HEK293 (cell line): ENCODE data around the gene ZSWIM3.

ENCODE experiments used
- CTCF ChIA-PET: fragments of 350-600 bp; formaldehyde crosslinking; extraction: SDS; loops from one replicate; lab custom pipeline; 2021; ENCODE audit warnings: antibody characterized with exemption; lab: Yijun Ruan, JAX
- POLR2A ChIA-PET: fragments of 300-600 bp; formaldehyde crosslinking; extraction: SDS; loops from one replicate; lab custom pipeline; 2020; ENCODE audit warnings: antibody characterized with exemption, inconsistent platforms; lab: Yijun Ruan, JAX
- H3K27ac ChIP-seq: fragments of 200-500 bp; sonication (Bioruptor generic); 2 replicates; pipeline ENCODE4 v1.5.1; 2014; ENCODE audit warnings: low read depth, low read length, control low read depth, inconsistent platforms; ENCODE audit errors: extremely low read depth
- H3K36me3 ChIP-seq, 2 experiments: fragments of 200-500 bp in 1 of 2; sonication (Bioruptor generic) in 1 of 2; 1 replicate in 1 of 2; 2 replicates in 1 of 2; pipeline ENCODE4 v1.5.1; 2014 to 2017; ENCODE audit warnings: inconsistent platforms in 2 of 2, low read length in 2 of 2; ENCODE audit not compliant: control insufficient read depth in 2 of 2, insufficient read depth in 1 of 2
- H3K4me1 ChIP-seq: fragments of 200-500 bp; sonication (Bioruptor generic); 2 replicates; pipeline ENCODE4 v1.5.1; 2014; ENCODE audit warnings: mild to moderate bottlenecking, low read length, inconsistent platforms; ENCODE audit not compliant: control insufficient read depth, insufficient read depth
- H3K4me3 ChIP-seq: 2 replicates; pipeline ENCODE4 v1.5.1; 2011; ENCODE audit warnings: low read depth, mild to moderate bottlenecking, control low read depth, low read length, moderate library complexity
- H3K9me3 ChIP-seq: fragments of 200-500 bp; sonication (Bioruptor generic); 2 replicates; pipeline ENCODE4 v1.5.1; 2014; ENCODE audit warnings: low read depth, low read length, inconsistent platforms; ENCODE audit not compliant: control insufficient read depth, insufficient read depth
- BCL11B ChIP-seq: fragments of 450-650 bp; formaldehyde crosslinking; IDR thresholded peaks from 2 replicates; pipeline ENCODE4 v1.5.1; 2016; ENCODE audit warnings: low read depth, missing biosample characterization, missing genetic modification characterization
- SETDB1 ChIP-seq: IDR thresholded peaks from one replicate; pipeline ENCODE4 v1.6.1; 2017; ENCODE audit warnings: mild to moderate bottlenecking, low read length, moderate library complexity, mixed read lengths; ENCODE audit not compliant: insufficient read length
- ZNF184 ChIP-seq: fragments of 450-650 bp; IDR thresholded peaks from 2 replicates; pipeline ENCODE4 v1.5.1; 2018; ENCODE audit warnings: missing biosample characterization, mild to moderate bottlenecking, missing genetic modification characterization
- ZNF621 ChIP-seq: fragments of 450-650 bp; formaldehyde crosslinking; IDR thresholded peaks from 2 replicates; pipeline ENCODE4 v1.5.1; 2017; ENCODE audit warnings: missing biosample characterization, missing genetic modification characterization
- ZNF677 ChIP-seq: fragments of 450-650 bp; IDR thresholded peaks from 2 replicates; pipeline ENCODE4 v1.5.0; 2018; ENCODE audit warnings: missing biosample characterization, mild to moderate bottlenecking, missing genetic modification characterization, moderate library complexity
- TF ChIP-seq, protein P1 (sequence below): fragments of 450-650 bp; formaldehyde crosslinking; IDR thresholded peaks from 2 replicates; pipeline ENCODE4 v1.5.1; 2017; ENCODE audit warnings: missing biosample characterization, missing genetic modification characterization

ZSWIM3 gene

GRCh38 chr20:45927071-45927878, 69.9 kb downstream of the ZSWIM3 start:
- ChIA-PET POLR2A (interaction anchor here (0.6 to 0.9 kb wide), 2 partner anchors 126 to 554 kb away, joined by 3 to 7 read pairs; no protein-coding TSS in a partner anchor), CTCF (interaction anchor here (0.5 to 0.6 kb wide), 2 partner anchors 17 to 49 kb away, joined by 3 read pairs; no protein-coding TSS in a partner anchor)
- no peaks in the 10 kb centered on the region for H3K4me1 ChIP-seq
- no peak overlapping the region for H3K27ac ChIP-seq
- no peaks in the 10 kb centered on the region for H3K9me3 ChIP-seq
- H3K4me3 ChIP-seq: no peak overlapping the region
- no peaks in the 10 kb centered on the region for H3K36me3 ChIP-seq
- TF ChIP-seq ZNF184 (tag by site-specific recombination) (no peak), SETDB1 (no peak), ZNF621 (tag by site-specific recombination) (no peak), BCL11B (tag by site-specific recombination) (no peak), ZNF677 (no peak)
- TF ChIP-seq, protein P1, sequence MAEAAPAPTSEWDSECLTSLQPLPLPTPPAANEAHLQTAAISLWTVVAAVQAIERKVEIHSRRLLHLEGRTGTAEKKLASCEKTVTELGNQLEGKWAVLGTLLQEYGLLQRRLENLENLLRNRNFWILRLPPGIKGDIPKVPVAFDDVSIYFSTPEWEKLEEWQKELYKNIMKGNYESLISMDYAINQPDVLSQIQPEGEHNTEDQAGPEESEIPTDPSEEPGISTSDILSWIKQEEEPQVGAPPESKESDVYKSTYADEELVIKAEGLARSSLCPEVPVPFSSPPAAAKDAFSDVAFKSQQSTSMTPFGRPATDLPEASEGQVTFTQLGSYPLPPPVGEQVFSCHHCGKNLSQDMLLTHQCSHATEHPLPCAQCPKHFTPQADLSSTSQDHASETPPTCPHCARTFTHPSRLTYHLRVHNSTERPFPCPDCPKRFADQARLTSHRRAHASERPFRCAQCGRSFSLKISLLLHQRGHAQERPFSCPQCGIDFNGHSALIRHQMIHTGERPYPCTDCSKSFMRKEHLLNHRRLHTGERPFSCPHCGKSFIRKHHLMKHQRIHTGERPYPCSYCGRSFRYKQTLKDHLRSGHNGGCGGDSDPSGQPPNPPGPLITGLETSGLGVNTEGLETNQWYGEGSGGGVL (tag by site-specific recombination): no peak
